CD4-positive, alpha-beta T cell treated with Interleukin-12 subunit alpha and Interleukin-12 subunit beta, for 1 hour (primary cell): ENCODE measurements around the gene HBA1.
"Not testable (repeated sequence)": the region's sequence is repeated elsewhere in the genome, so short reads cannot be mapped to it uniquely, and the experiment has no call there.

Source experiments
- DNase-seq: peaks from one replicate; pipeline ENCODE4 v3.0.0-alpha.2; 2020

The HBA1 gene

GRCh38 chr16:211631-212180 is 35.2 kb downstream of the HBA1 start:
- not testable (repeated sequence) for DNase-seq

DNA sequence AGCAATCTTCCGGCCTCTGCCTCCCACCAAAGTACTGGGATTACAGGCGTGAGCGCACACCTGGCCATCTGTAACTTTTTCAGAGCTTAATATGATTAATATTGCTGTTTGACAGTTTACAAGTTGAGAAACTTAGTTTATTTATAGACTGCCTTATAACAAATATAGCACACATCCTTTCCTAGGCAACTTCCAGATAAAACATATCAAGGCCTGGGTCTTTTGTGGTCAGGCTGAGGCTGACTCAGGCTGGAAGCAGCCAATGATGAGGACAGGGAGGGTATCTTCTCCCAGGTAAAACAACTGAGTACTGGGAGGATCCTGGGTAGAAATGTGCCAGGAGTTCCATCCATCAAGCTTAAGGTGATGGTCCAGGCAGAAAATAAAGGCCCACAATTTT is 36.5 kb downstream of the HBA1 start:
- DNase-seq: no peak

DNA sequence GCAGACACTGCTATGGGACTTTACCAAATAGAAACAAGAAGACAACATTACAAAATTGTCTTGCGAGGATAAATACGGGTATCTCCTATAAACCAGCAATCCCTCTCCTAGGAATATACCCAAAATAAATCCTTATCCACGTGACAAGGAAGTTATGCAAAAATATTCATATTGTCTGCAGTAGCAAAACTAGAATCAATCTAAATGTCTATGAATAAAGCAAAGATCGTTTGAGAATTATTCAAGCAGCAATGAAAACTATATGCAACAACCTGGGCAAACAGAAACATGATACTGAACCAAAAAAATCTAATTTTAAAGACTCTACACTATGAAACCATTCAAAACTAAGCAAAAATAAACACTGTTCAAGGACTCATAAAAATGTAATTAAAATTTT is 43.5 kb downstream of the HBA1 start:
- DNase-seq: no peak
